K562 (cell line): Measurements from ENCODE around the gene MAML3. TPM values are rescaled to one million over a fixed set of nuclear protein-coding genes. Genes with fewer than 3 reads are reported as not detected.

Experiments used
- ATAC-seq: fragments of 200-7000 bp; cut with Tn5 transposase; 3 replicates; pipeline ENCODE4 v1.9.1; 2020; ENCODE audit warnings: moderate library complexity
- BruUV-seq: library from RNA; stranded (reverse); fragments of 400-500 nt; replicated peaks from 2 replicates; lab custom pipeline; 2021; lab: Mats Ljungman, UMichigan
- CTCF ChIA-PET: fragments of 300-600 bp; formaldehyde crosslinking; extraction: SDS; loops from one replicate; lab custom pipeline; 2021; ENCODE audit warnings: low intra/inter-chr PET ratio; lab: Yijun Ruan, JAX
- POLR2A ChIA-PET: fragments of 300-600, 350-650 bp; sonication (Branson Sonifier 250); formaldehyde crosslinking; extraction: SDS; loops from one replicate; lab custom pipeline; 2021; ENCODE audit warnings: antibody characterized with exemption, inconsistent platforms; lab: Yijun Ruan, JAX
- DNase-seq, 4 experiments: peaks; one replicate each; pipeline versions ENCODE4 v3.0.0 to v3.0.0-alpha.2; 2011 to 2018; ENCODE audit warnings: low spot score in 3 of 4, mixed read lengths in 3 of 4; ENCODE audit errors: extremely low read depth in 1 of 4
- FAIRE-seq: peaks from 2 replicates; lab custom pipeline; 2011; peaks lifted over from hg19 to GRCh38; lab: Jason Lieb, UNC
- H2AFZ ChIP-seq: 2 replicates; pipeline ENCODE4 v1.6.0; 2011; ENCODE audit warnings: low read depth, low read length, control low read depth, inconsistent platforms
- H3K27ac ChIP-seq: fragments of 200-600 bp; 3 replicates; pipeline ENCODE4 v1.8.0; 2011; ENCODE audit warnings: low read depth, mild to moderate bottlenecking, control low read depth, inconsistent platforms, low read length, moderate library complexity, mixed read lengths; ENCODE audit errors: extremely low read depth
- H3K27me3 ChIP-seq, 2 experiments: fragments of 300-600 bp in 1 of 2; 2 replicates in 1 of 2; 3 replicates in 1 of 2; pipeline versions ENCODE4 v1.6.0 to v1.8.0; 2011; ENCODE audit warnings: inconsistent platforms in 2 of 2, low read length in 2 of 2, mild to moderate bottlenecking in 1 of 2, mixed read lengths in 1 of 2, moderate library complexity in 1 of 2; ENCODE audit not compliant: control insufficient read depth in 2 of 2, insufficient read depth in 2 of 2
- H3K36me3 ChIP-seq: fragments of 300-600 bp; 3 replicates; pipeline ENCODE4 v1.8.0; 2011; ENCODE audit warnings: mild to moderate bottlenecking, low read length, inconsistent platforms; ENCODE audit not compliant: control insufficient read depth, insufficient read depth
- H3K4me1 ChIP-seq, 2 experiments: fragments of 200-600 bp in 1 of 2; replicated peaks in 1 of 2; 2 replicates in 1 of 2; 3 replicates in 1 of 2; pipeline versions ENCODE4 v1.5.1 to v1.8.0; 2011; ENCODE audit warnings: inconsistent platforms in 2 of 2, low read length in 2 of 2, mild to moderate bottlenecking in 1 of 2, mixed read lengths in 1 of 2, moderate library complexity in 1 of 2; ENCODE audit not compliant: control insufficient read depth in 2 of 2, insufficient read depth in 2 of 2
- H3K4me2 ChIP-seq: 2 replicates; pipeline ENCODE4 v1.6.1; 2011; ENCODE audit warnings: low read length, control low read depth, inconsistent platforms, mixed read lengths; ENCODE audit not compliant: insufficient read depth
- H3K4me3 ChIP-seq: fragments of 200-600 bp; sonication (generic), shearing (Covaris generic); 2 replicates; pipeline ENCODE4 v1.5.1; 2016; ENCODE audit warnings: control low read depth, inconsistent platforms
- H3K79me2 ChIP-seq: fragments of 200-600 bp; 3 replicates; pipeline ENCODE4 v1.8.0; 2011; ENCODE audit warnings: low read length, inconsistent platforms; ENCODE audit not compliant: control insufficient read depth, insufficient read depth
- H3K9ac ChIP-seq, 2 experiments: 2 replicates each; pipeline versions ENCODE4 v1.6.0 to v1.6.1; 2011; ENCODE audit warnings: low read depth in 2 of 2, low read length in 2 of 2, control low read depth in 1 of 2, inconsistent platforms in 1 of 2, mild to moderate bottlenecking in 1 of 2, mixed read lengths in 1 of 2; ENCODE audit not compliant: insufficient read depth in 1 of 2
- H3K9me1 ChIP-seq: one replicate; pipeline ENCODE4 v1.6.0; 2011; ENCODE audit warnings: inconsistent platforms, mild to moderate bottlenecking, low read length, moderate library complexity; ENCODE audit not compliant: control insufficient read depth, insufficient read depth
- H3K9me3 ChIP-seq: replicated peaks from 2 replicates; pipeline ENCODE4 v1.5.1; 2011; ENCODE audit warnings: low read depth, low read length, inconsistent platforms; ENCODE audit not compliant: control insufficient read depth, insufficient read depth
- H4K20me1 ChIP-seq: replicated peaks from 2 replicates; pipeline ENCODE4 v1.6.1; 2011; ENCODE audit warnings: low read length, inconsistent platforms, mixed read lengths; ENCODE audit not compliant: control insufficient read depth, insufficient read depth
- DEAF1 ChIP-seq: fragments of 450-650 bp; formaldehyde crosslinking; IDR thresholded peaks from 2 replicates; pipeline ENCODE4 v1.4.0; 2020; ENCODE audit warnings: mild to moderate bottlenecking, moderate library complexity
- ELF1 ChIP-seq: fragments of 200-800 bp; sonication (Bioruptor generic); IDR thresholded peaks from 2 replicates; pipeline ENCODE4 v1.6.1; 2016; ENCODE audit warnings: missing genetic modification characterization, missing compliant biosample characterization
- EP400 ChIP-seq: fragments of 450-650 bp; IDR thresholded peaks from 2 replicates; pipeline ENCODE4 v1.6.1; 2017; ENCODE audit warnings: antibody characterized with exemption, mild to moderate bottlenecking, moderate library complexity
- HLTF ChIP-seq: fragments of 450-650 bp; IDR thresholded peaks from 2 replicates; pipeline ENCODE4 v1.6.1; 2016
- HMBOX1 ChIP-seq: sonication (generic); IDR thresholded peaks from 2 replicates; pipeline ENCODE4 v1.6.1; 2016
- PBX2 ChIP-seq, 2 experiments: IDR thresholded peaks in 1 of 2; conservative IDR thresholded peaks in 1 of 2; 2 replicates each; pipeline ENCODE4 v1.6.1; 2016; ENCODE audit warnings: low read depth in 2 of 2, mild to moderate bottlenecking in 1 of 2, missing compliant biosample characterization in 1 of 2, missing genetic modification characterization in 1 of 2, moderate library complexity in 1 of 2
- PREB ChIP-seq: sonication (generic); formaldehyde crosslinking; IDR thresholded peaks from 2 replicates; pipeline ENCODE4 v1.8.1; 2023; ENCODE audit warnings: mild to moderate bottlenecking, missing genetic modification reagents
- SOX6 ChIP-seq: fragments of 450-650 bp; IDR thresholded peaks from 2 replicates; pipeline ENCODE4 v1.6.1; 2014; ENCODE audit warnings: mild to moderate bottlenecking
- THAP7 ChIP-seq: fragments of 250-450 bp; sonication (Bioruptor Pico); IDR thresholded peaks from 2 replicates; pipeline ENCODE4 v1.5.0; 2021
- ZEB2 ChIP-seq: fragments of 450-650 bp; IDR thresholded peaks from 2 replicates; pipeline ENCODE4 v1.6.1; 2016
- ZNF23 ChIP-seq: fragments of 250-450 bp; sonication (Bioruptor Pico); IDR thresholded peaks from 2 replicates; pipeline ENCODE4 v1.4.0; 2020; ENCODE audit warnings: mild to moderate bottlenecking
- ZNF512 ChIP-seq: IDR thresholded peaks from 2 replicates; pipeline ENCODE4 v1.6.1; 2016; ENCODE audit warnings: missing genetic modification characterization, missing compliant biosample characterization
- ZSCAN29 ChIP-seq: fragments of 450-650 bp; IDR thresholded peaks from 2 replicates; pipeline ENCODE4 v1.6.1; 2017
- WGBS: fragments of 100-300 bp; shearing (Covaris generic); methylation state at CpG from one replicate; pipeline ENCODE4 v1.1.6; 2016; ENCODE audit warnings: low coverage, mixed read lengths; ENCODE audit not compliant: insufficient coverage; ENCODE audit errors: missing lambda C conversion rate; 5-methylcytosine and 5-hydroxymethylcytosine counted together
- in situ Hi-C: fragments of 300-500 bp; cut with MboI; formaldehyde crosslinking; loops from 4 replicates; pipeline ENCODE4 v1.15.0; 2018; ENCODE audit warnings: inconsistent platforms, mixed read lengths
- intact Hi-C: fragments of 100-400 bp; cut with micrococcal nuclease; formaldehyde crosslinking; loops from 2 replicates; pipeline ENCODE4 v1.14.2; 2022
- polyA plus RNA-seq, 8 experiments: library from polyadenylated mRNA; depleted of rRNA in 4 of 8; stranded (reverse) in 5 of 8; unstranded in 3 of 8; fragments of >200 nt; fragmentation: Nextera tagmentation in 2 of 8; fragmentation: Illumina TruSeq in 1 of 8; extraction: Ambion mirVana in 2 of 8; extraction: Trizol in 1 of 8; gene quantifications; 2 replicates each; pipeline versions ENCODE4 v1.2.1 to v1.2.3, GENCODE V29; 2011 to 2014; ENCODE audit warnings: inconsistent platforms in 1 of 8, missing spikeins in 1 of 8
- total RNA-seq, 7 experiments: library from RNA; depleted of rRNA in 6 of 7; stranded (reverse); fragments of >200 nt in 6 of 7; fragmentation: Illumina TruSeq in 2 of 7; extraction: Trizol in 2 of 7; gene quantifications; 2 replicates each; pipeline versions ENCODE4 v1.2.1 to v1.2.3, GENCODE V29; 2011 to 2021; ENCODE audit warnings: low replicate concordance in 1 of 7

MAML3 gene
- total and polyA plus RNA-seq, 9 of the 15 experiments (the other 6 are each of a cell fraction or from before 2014, with no cell fraction given), result 0.01 to 0.55 (median 0.25) TPM

- no peak for TF ChIP-seq PBX2 (CRISPR knock-in tag; IDR thresholded peaks at IDR 0.05; ENCODE audit: low read depth)
- TF ChIP-seq PBX2 (tag; conservative IDR thresholded peaks at IDR 0.05; ENCODE audit: low read depth), result no peak
- no peak for TF ChIP-seq HMBOX1
- TF ChIP-seq ZEB2, result no peak
- no peak for TF ChIP-seq THAP7 (CRISPR knock-in tag)
- TF ChIP-seq ZSCAN29, result no peak
- TF ChIP-seq ZNF23 (CRISPR knock-in tag), result no peak
These were observed 73.1 kb downstream of the MAML3 start (continued) for GRCh38 chr4:140080883-140081282.

GRCh38 chr4:140078366-140078765, 75.6 kb downstream of the MAML3 start:
- ATAC-seq, result no peak
- POLR2A ChIA-PET, result no interaction called here
- peaks cover 3 to 9% of the 10 kb centered on the region in 2 experiments; a peak in 3 of 5 replicates for H3K27me3 ChIP-seq
- no peaks in the 10 kb centered on the region for H3K9me3 ChIP-seq
- intact Hi-C loops (no loop called here), in situ Hi-C loops (no loop called here)
- no TSS peak for BruUV-seq
- no peak for FAIRE-seq
- H3K4me3 ChIP-seq, result no peak overlapping the region
- H4K20me1 ChIP-seq, result no peaks in the 10 kb centered on the region
- CTCF ChIA-PET, result no interaction called here
- H3K4me2 ChIP-seq, result no peak overlapping the region
- H3K9ac ChIP-seq, result no peak overlapping the region
- H3K36me3 ChIP-seq, result no peaks in the 10 kb centered on the region
- DNase-seq, result no peak
- 0% methylated on average over 2 of the region's 2 CpGs for WGBS
- no peak overlapping the region for H3K27ac ChIP-seq
- no peaks in the 10 kb centered on the region for H3K4me1 ChIP-seq
- no peak overlapping the region for H2AFZ ChIP-seq
- no peaks in the 10 kb centered on the region for H3K79me2 ChIP-seq
- no peaks in the 10 kb centered on the region for H3K9me1 ChIP-seq
- no peak for TF ChIP-seq HLTF
- no peak for TF ChIP-seq SOX6
- no peak for TF ChIP-seq ZNF512 (tag)
- no peak for TF ChIP-seq DEAF1 (CRISPR knock-in tag)
- TF ChIP-seq ELF1 (tag), result no peak
- no peak for TF ChIP-seq PREB
- no peak for TF ChIP-seq EP400
